ENCODE measurements around the gene IFT20. TPM values are rescaled to one million over a fixed set of nuclear protein-coding genes. Genes with fewer than 3 reads are reported as not detected.
A peak's percentile ranks its signal among the peaks of the same experiment; 100 is the strongest.

IFT20 gene
- polyA plus RNA-seq, 2 of the 4 experiments (the other 2 are of a cell fraction): 56.8 to 72.1 TPM

DNA sequence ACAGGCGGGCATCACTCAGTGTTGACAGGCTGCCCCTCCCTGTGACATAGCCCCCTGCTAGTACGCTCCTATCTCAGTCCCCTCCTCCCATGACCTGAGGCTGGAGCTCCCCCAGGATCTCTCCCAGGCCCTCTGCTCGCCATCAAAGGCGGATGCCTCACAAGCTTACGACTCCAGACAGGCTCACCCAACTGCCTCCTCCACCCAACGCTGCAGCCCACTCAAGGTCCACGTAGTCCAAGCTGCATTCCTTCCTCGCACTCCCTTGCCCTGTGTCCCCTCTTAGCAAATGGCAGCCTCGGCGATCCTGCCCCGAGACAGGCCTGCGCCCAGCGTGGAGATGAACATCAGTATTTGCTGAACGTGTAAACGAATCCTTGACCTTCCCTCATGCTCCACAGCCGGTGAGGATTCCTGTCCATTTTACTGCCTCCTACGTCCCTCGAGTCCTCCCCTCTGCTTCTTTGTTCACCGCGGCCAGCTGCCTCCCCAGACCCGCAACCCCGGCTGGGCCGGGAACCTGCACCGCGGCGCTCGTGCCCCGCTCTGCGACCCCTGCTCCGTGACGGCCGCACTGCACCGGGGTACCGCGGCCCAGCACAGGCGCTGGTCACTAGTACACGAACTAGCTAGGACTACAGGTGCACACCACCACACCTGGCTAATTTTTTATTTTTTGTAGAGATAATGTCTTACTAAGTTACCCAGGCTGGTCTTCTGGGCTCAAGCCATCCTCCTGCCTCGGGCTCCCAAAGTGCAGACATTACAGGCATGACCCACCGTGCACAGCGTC lies 17.1 kb downstream of the IFT20 start:
- peaks cover 39% of the 10 kb centered on the region for H3K4me1 ChIP-seq
- ChIA-PET CTCF (interaction anchor here (0.7 to 5.0 kb wide), 9 partner anchors 9 to 87 kb away, joined by 3 to 39 read pairs (median 6); partner anchors contain the start of genes IFT20 and TNFAIP1), POLR2A (interaction anchor here (1.0 to 2.2 kb wide), 3 partner anchors 17 to 67 kb away, joined by 5 to 14 read pairs (median 6); partner anchors contain the start of genes IFT20, POLDIP2 and TNFAIP1)
- ATAC-seq (peak in 1 of 2 experiments; percentile 2; a peak in 3 of 6 replicates), DNase-seq (ENCODE audit: low read depth in 1 of 2, low spot score in 1 of 2) (no peak), FAIRE-seq (no peak)
- H3K9me3 ChIP-seq: no peaks in the 10 kb centered on the region
- H3K4me2 ChIP-seq: peak overlapping the region; percentile 89
- H3K27ac ChIP-seq: peak overlapping the region; percentile 63 to 79
- WGBS (ENCODE audit: missing lambda C conversion rate): 61% methylated on average over 40 of the region's 40 CpGs
- peak overlapping the region; percentile 73 for H3K4me3 ChIP-seq
- TF ChIP-seq GATA3 (IDR thresholded peaks at IDR 0.05; ENCODE audit: borderline replicate concordance) (no peak), CBX2 (IDR thresholded peaks at IDR 0.05; ENCODE audit: borderline replicate concordance, low read depth) (no peak), CHD2 (IDR thresholded peaks at IDR 0.05; ENCODE audit: low read length, partially characterized antibody) (no peak), FOSB (CRISPR knock-in tag; IDR thresholded peaks at IDR 0.05) (no peak)

DNA sequence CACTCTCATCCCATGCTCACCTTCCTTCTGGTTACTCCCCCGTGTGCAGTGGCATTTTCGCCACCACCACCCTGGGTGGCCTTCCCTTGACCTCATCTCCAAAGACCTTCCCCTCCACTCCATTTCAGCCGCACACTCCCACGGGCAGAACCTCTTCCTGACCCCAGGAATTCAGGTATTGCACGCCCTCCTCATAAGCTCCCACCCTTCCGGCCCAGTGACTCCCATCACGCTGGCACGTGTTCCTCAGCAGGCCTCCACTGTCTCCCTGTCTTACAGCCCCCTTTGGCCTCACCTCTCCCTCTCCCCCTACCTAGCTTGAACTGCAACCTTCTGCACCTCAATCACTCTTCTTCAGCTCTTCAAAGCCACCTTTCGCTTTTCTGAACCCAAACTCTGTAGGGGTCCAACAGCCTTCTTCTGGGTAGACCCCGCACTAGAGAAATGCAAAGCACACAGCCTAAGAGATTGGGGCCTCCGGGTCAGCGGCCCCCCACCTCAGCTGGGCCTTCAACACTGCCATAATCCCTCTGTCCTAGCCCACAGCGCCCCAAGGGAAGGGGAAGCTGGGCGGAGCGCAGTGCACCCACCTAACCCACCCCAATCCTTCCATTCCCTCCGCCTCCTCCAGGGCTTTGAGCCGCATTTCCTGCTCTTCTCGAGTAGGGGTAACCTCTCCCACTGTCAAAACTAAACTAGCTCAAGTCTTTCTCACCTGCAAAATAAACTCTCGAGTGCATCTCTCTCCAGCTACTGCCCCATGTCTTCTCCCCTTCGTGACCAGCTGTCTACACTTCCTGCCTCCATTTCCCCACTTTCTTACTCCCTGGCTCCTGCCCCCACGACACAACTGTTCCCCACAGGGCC lies 17.9 kb downstream of the IFT20 start:
- CTCF ChIA-PET: interaction anchor here (0.9 to 2.8 kb wide), 5 partner anchors 11 to 86 kb away, joined by 4 to 10 read pairs (median 6); no protein-coding TSS in a partner anchor
- WGBS (ENCODE audit: missing lambda C conversion rate): 93% methylated on average over 21 of the region's 21 CpGs
- peak overlapping the region; percentile 89; the same call in 1 of the 3 replicates for H3K4me2 ChIP-seq
- FAIRE-seq: no peak
- no peak for TF ChIP-seq RNF2 (IDR thresholded peaks at IDR 0.05; ENCODE audit: borderline replicate concordance, low read depth)
- TF ChIP-seq MYC (IDR thresholded peaks at IDR 0.05; ENCODE audit: borderline replicate concordance, low read length): no peak
- TF ChIP-seq CHD4 (IDR thresholded peaks at IDR 0.05; ENCODE audit: borderline replicate concordance): no peak
- no peak for TF ChIP-seq EHF (CRISPR knock-in tag; IDR thresholded peaks at IDR 0.05)
- TF ChIP-seq HOXA7 (CRISPR knock-in tag; IDR thresholded peaks at IDR 0.05): no peak
- no peak for TF ChIP-seq CEBPB (IDR thresholded peaks at IDR 0.05)
- TF ChIP-seq ZSCAN20 (CRISPR knock-in tag; IDR thresholded peaks at IDR 0.05): no peak
- no peak for TF ChIP-seq CBX8 (IDR thresholded peaks at IDR 0.05)
- TF ChIP-seq SREBF2 (IDR thresholded peaks at IDR 0.05): no peak
- no peak for TF ChIP-seq JUN (IDR thresholded peaks at IDR 0.05)
- TF ChIP-seq HEYL (CRISPR knock-in tag; IDR thresholded peaks at IDR 0.05): no peak
- no peak for TF ChIP-seq GATA3 (IDR thresholded peaks at IDR 0.05; ENCODE audit: borderline replicate concordance)
- TF ChIP-seq CBX2 (IDR thresholded peaks at IDR 0.05; ENCODE audit: borderline replicate concordance, low read depth): no peak
- TF ChIP-seq, protein P1, sequence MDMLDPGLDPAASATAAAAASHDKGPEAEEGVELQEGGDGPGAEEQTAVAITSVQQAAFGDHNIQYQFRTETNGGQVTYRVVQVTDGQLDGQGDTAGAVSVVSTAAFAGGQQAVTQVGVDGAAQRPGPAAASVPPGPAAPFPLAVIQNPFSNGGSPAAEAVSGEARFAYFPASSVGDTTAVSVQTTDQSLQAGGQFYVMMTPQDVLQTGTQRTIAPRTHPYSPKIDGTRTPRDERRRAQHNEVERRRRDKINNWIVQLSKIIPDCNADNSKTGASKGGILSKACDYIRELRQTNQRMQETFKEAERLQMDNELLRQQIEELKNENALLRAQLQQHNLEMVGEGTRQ (IDR thresholded peaks at IDR 0.05): no peak
- TF ChIP-seq, protein P2, sequence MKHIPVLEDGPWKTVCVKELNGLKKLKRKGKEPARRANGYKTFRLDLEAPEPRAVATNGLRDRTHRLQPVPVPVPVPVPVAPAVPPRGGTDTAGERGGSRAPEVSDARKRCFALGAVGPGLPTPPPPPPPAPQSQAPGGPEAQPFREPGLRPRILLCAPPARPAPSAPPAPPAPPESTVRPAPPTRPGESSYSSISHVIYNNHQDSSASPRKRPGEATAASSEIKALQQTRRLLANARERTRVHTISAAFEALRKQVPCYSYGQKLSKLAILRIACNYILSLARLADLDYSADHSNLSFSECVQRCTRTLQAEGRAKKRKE (CRISPR knock-in tag; IDR thresholded peaks at IDR 0.05; ENCODE audit: low read depth): no peak
- no peak for TF ChIP-seq TP53 (CRISPR knock-in tag; IDR thresholded peaks at IDR 0.05)
- TF ChIP-seq, protein P3, sequence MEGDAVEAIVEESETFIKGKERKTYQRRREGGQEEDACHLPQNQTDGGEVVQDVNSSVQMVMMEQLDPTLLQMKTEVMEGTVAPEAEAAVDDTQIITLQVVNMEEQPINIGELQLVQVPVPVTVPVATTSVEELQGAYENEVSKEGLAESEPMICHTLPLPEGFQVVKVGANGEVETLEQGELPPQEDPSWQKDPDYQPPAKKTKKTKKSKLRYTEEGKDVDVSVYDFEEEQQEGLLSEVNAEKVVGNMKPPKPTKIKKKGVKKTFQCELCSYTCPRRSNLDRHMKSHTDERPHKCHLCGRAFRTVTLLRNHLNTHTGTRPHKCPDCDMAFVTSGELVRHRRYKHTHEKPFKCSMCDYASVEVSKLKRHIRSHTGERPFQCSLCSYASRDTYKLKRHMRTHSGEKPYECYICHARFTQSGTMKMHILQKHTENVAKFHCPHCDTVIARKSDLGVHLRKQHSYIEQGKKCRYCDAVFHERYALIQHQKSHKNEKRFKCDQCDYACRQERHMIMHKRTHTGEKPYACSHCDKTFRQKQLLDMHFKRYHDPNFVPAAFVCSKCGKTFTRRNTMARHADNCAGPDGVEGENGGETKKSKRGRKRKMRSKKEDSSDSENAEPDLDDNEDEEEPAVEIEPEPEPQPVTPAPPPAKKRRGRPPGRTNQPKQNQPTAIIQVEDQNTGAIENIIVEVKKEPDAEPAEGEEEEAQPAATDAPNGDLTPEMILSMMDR (IDR thresholded peaks at IDR 0.05): no peak
- no peak for TF ChIP-seq MAFK (IDR thresholded peaks at IDR 0.05; ENCODE audit: partially characterized antibody)
- no peak overlapping the region for H3K27ac ChIP-seq
- POLR2A ChIA-PET: no interaction called here
- DNase-seq (ENCODE audit: low read depth in 1 of 2, low spot score in 1 of 2): no peak
- no peaks in the 10 kb centered on the region for H3K9me3 ChIP-seq
- no peak for ATAC-seq
- H3K4me3 ChIP-seq: no peak overlapping the region
- peaks cover 40% of the 10 kb centered on the region for H3K4me1 ChIP-seq
